ENCODE measurements around the gene ZIC5. TPM values are rescaled to one million over a fixed set of nuclear protein-coding genes. Genes with fewer than 3 reads are reported as not detected.
"Not testable (repeated sequence)": the region's sequence is repeated elsewhere in the genome, so short reads cannot be mapped to it uniquely, and the experiment has no call there.

The ZIC5 gene
- total RNA-seq, 1 experiment from 2014 or later: 45.9 TPM

- peaks cover 26% of the 10 kb centered on the region for H3K27me3 ChIP-seq (ENCODE audit: control insufficient read depth, insufficient read depth, low read length)
- not testable (repeated sequence) for DNase-seq; H3K36me3 ChIP-seq (replicated peaks; ENCODE audit: control insufficient read depth, insufficient read depth, low read length); H3K4me3 ChIP-seq (ENCODE audit: insufficient read depth, low read depth, low read length)
Measured at GRCh38 chr13:99951666-99952065, 19.9 kb downstream of the ZIC5 start.

- Histone ChIP-seq H3K27me3 (ENCODE audit: control insufficient read depth, insufficient read depth, low read length) (peaks cover 8% of the 10 kb centered on the region; the same call in 1 of the 2 replicates), H3K4me3 (ENCODE audit: insufficient read depth, low read depth, low read length) (no peak overlapping the region), H3K36me3 (replicated peaks; ENCODE audit: control insufficient read depth, insufficient read depth, low read length) (no peaks in the 10 kb centered on the region)
- DNase-seq: peak; percentile 58
Measured at GRCh38 chr13:99949679-99950413, 21.7 kb downstream of the ZIC5 start.

GRCh38 chr13:99948907-99949678 lies 22.5 kb downstream of the ZIC5 start:
- H3K4me3 ChIP-seq (ENCODE audit: insufficient read depth, low read depth, low read length): no peak overlapping the region
- DNase-seq: no peak
- H3K27me3 ChIP-seq (ENCODE audit: control insufficient read depth, insufficient read depth, low read length): peaks cover under 1% of the 10 kb centered on the region; the same call in 1 of the 2 replicates

GRCh38 chr13:99948411-99948810 lies 23.2 kb downstream of the ZIC5 start:
- Histone ChIP-seq H3K36me3 (replicated peaks; ENCODE audit: control insufficient read depth, insufficient read depth, low read length) (no peaks in the 10 kb centered on the region), H3K27me3 (ENCODE audit: control insufficient read depth, insufficient read depth, low read length) (no peaks in the 10 kb centered on the region; the same call in 1 of the 2 replicates), H3K4me3 (ENCODE audit: insufficient read depth, low read depth, low read length) (no peak overlapping the region)
- no peak for DNase-seq

More at GRCh38 chr13:99948907-99949678, 22.5 kb downstream of the ZIC5 start:
- no peaks in the 10 kb centered on the region for H3K36me3 ChIP-seq (replicated peaks; ENCODE audit: control insufficient read depth, insufficient read depth, low read length)

- Histone ChIP-seq H3K36me3 (replicated peaks; ENCODE audit: control insufficient read depth, insufficient read depth, low read length) (no peaks in the 10 kb centered on the region), H3K27me3 (ENCODE audit: control insufficient read depth, insufficient read depth, low read length) (no peaks in the 10 kb centered on the region)
- DNase-seq: no peak
Measured at GRCh38 chr13:99947666-99948065, 23.9 kb downstream of the ZIC5 start.

GRCh38 chr13:99945515-99945914 lies 26.1 kb downstream of the ZIC5 start:
- H3K36me3 ChIP-seq (replicated peaks; ENCODE audit: control insufficient read depth, insufficient read depth, low read length); H3K27me3 ChIP-seq (ENCODE audit: control insufficient read depth, insufficient read depth, low read length); DNase-seq; H3K4me3 ChIP-seq (ENCODE audit: insufficient read depth, low read depth, low read length): not testable (repeated sequence)

More at GRCh38 chr13:99947666-99948065, 23.9 kb downstream of the ZIC5 start:
- no peak overlapping the region for H3K4me3 ChIP-seq (ENCODE audit: insufficient read depth, low read depth, low read length)

- H3K36me3 ChIP-seq (replicated peaks; ENCODE audit: control insufficient read depth, insufficient read depth, low read length): no peaks in the 10 kb centered on the region
- H3K27me3 ChIP-seq (ENCODE audit: control insufficient read depth, insufficient read depth, low read length): no peaks in the 10 kb centered on the region
- DNase-seq: no peak
- H3K4me3 ChIP-seq (ENCODE audit: insufficient read depth, low read depth, low read length): no peak overlapping the region
Measured at GRCh38 chr13:99944606-99945005, 27.0 kb downstream of the ZIC5 start.

GRCh38 chr13:99944102-99944501 lies 27.5 kb downstream of the ZIC5 start:
- DNase-seq: no peak

GRCh38 chr13:99941911-99942310 lies 29.7 kb downstream of the ZIC5 start:
- DNase-seq: no peak
- H3K27me3 ChIP-seq (ENCODE audit: control insufficient read depth, insufficient read depth, low read length): no peaks in the 10 kb centered on the region
- H3K36me3 ChIP-seq (replicated peaks; ENCODE audit: control insufficient read depth, insufficient read depth, low read length): no peaks in the 10 kb centered on the region
- H3K4me3 ChIP-seq (ENCODE audit: insufficient read depth, low read depth, low read length): no peak overlapping the region

More at GRCh38 chr13:99944102-99944501, 27.5 kb downstream of the ZIC5 start:
- Histone ChIP-seq H3K27me3 (ENCODE audit: control insufficient read depth, insufficient read depth, low read length) (no peaks in the 10 kb centered on the region), H3K36me3 (replicated peaks; ENCODE audit: control insufficient read depth, insufficient read depth, low read length) (no peaks in the 10 kb centered on the region), H3K4me3 (ENCODE audit: insufficient read depth, low read depth, low read length) (no peak overlapping the region)

- H3K36me3 ChIP-seq (replicated peaks; ENCODE audit: control insufficient read depth, insufficient read depth, low read length): no peaks in the 10 kb centered on the region
- no peaks in the 10 kb centered on the region for H3K27me3 ChIP-seq (ENCODE audit: control insufficient read depth, insufficient read depth, low read length)
- no peak for DNase-seq
- no peak overlapping the region for H3K4me3 ChIP-seq (ENCODE audit: insufficient read depth, low read depth, low read length)
Measured at GRCh38 chr13:99941086-99941485, 30.5 kb downstream of the ZIC5 start.

- no peak for DNase-seq
- Histone ChIP-seq H3K36me3 (replicated peaks; ENCODE audit: control insufficient read depth, insufficient read depth, low read length) (no peaks in the 10 kb centered on the region), H3K27me3 (ENCODE audit: control insufficient read depth, insufficient read depth, low read length) (no peaks in the 10 kb centered on the region), H3K4me3 (ENCODE audit: insufficient read depth, low read depth, low read length) (no peak overlapping the region)
Measured at GRCh38 chr13:99938635-99939034, 32.9 kb downstream of the ZIC5 start.

GRCh38 chr13:99935772-99936171 lies 35.8 kb downstream of the ZIC5 start:
- Histone ChIP-seq H3K27me3 (ENCODE audit: control insufficient read depth, insufficient read depth, low read length) (no peaks in the 10 kb centered on the region), H3K36me3 (replicated peaks; ENCODE audit: control insufficient read depth, insufficient read depth, low read length) (no peaks in the 10 kb centered on the region)
- DNase-seq: peak; percentile 60

GRCh38 chr13:99932912-99933311 lies 38.7 kb downstream of the ZIC5 start:
- Histone ChIP-seq H3K4me3 (ENCODE audit: insufficient read depth, low read depth, low read length) (no peak overlapping the region), H3K36me3 (replicated peaks; ENCODE audit: control insufficient read depth, insufficient read depth, low read length) (no peaks in the 10 kb centered on the region), H3K27me3 (ENCODE audit: control insufficient read depth, insufficient read depth, low read length) (no peaks in the 10 kb centered on the region)
- DNase-seq: no peak

More at GRCh38 chr13:99935772-99936171, 35.8 kb downstream of the ZIC5 start:
- no peak overlapping the region for H3K4me3 ChIP-seq (ENCODE audit: insufficient read depth, low read depth, low read length)

GRCh38 chr13:99930925-99931324 lies 40.6 kb downstream of the ZIC5 start:
- no peaks in the 10 kb centered on the region for H3K27me3 ChIP-seq (ENCODE audit: control insufficient read depth, insufficient read depth, low read length)
- DNase-seq: no peak
- no peaks in the 10 kb centered on the region for H3K36me3 ChIP-seq (replicated peaks; ENCODE audit: control insufficient read depth, insufficient read depth, low read length)
- no peak overlapping the region for H3K4me3 ChIP-seq (ENCODE audit: insufficient read depth, low read depth, low read length)

- H3K36me3 ChIP-seq (replicated peaks; ENCODE audit: control insufficient read depth, insufficient read depth, low read length): no peaks in the 10 kb centered on the region
- no peak for DNase-seq
- no peaks in the 10 kb centered on the region for H3K27me3 ChIP-seq (ENCODE audit: control insufficient read depth, insufficient read depth, low read length)
- H3K4me3 ChIP-seq (ENCODE audit: insufficient read depth, low read depth, low read length): no peak overlapping the region
Measured at GRCh38 chr13:99929866-99930265, 41.7 kb downstream of the ZIC5 start.
